HepG2 (cell line): ENCODE results near the gene ACAT2. TPM values are rescaled to one million over a fixed set of nuclear protein-coding genes. Genes with fewer than 3 reads are reported as not detected.
A peak's percentile ranks its signal among the peaks of the same experiment; 100 is the strongest.

Source experiments
- ESRRA ChIP-seq: sonication (generic); formaldehyde crosslinking; IDR thresholded peaks from 2 replicates; pipeline ENCODE4 v1.5.1; 2020; ENCODE audit warnings: mild to moderate bottlenecking, low read depth, missing genetic modification reagents
- ETV6 ChIP-seq: sonication (generic); formaldehyde crosslinking; conservative IDR thresholded peaks from 2 replicates; pipeline ENCODE4 v1.4.0; 2020; ENCODE audit warnings: missing genetic modification reagents
- HNF4A ChIP-seq: sonication (generic); formaldehyde crosslinking; IDR thresholded peaks from 2 replicates; pipeline ENCODE4 v1.4.0; 2020; ENCODE audit warnings: missing genetic modification reagents
- HOXA7 ChIP-seq: sonication (generic); formaldehyde crosslinking; IDR thresholded peaks from 2 replicates; pipeline ENCODE4 v1.8.1; 2022; ENCODE audit warnings: mild to moderate bottlenecking, missing genetic modification reagents, moderate library complexity
- HOXD1 ChIP-seq: sonication (generic); formaldehyde crosslinking; IDR thresholded peaks from 2 replicates; pipeline ENCODE4 v1.5.0; 2020; ENCODE audit warnings: missing genetic modification reagents
- JUN ChIP-seq: sonication (generic); formaldehyde crosslinking; IDR thresholded peaks from 2 replicates; pipeline ENCODE4 v1.4.0; 2020; ENCODE audit warnings: mild to moderate bottlenecking, missing genetic modification reagents
- SAFB2 ChIP-seq: sonication (generic); formaldehyde crosslinking; IDR thresholded peaks from 2 replicates; pipeline ENCODE4 v1.5.1; 2020; ENCODE audit warnings: missing genetic modification reagents, low read depth, mild to moderate bottlenecking, borderline replicate concordance
- SOX5 ChIP-seq: IDR thresholded peaks from 2 replicates; pipeline ENCODE4 v1.6.1; 2016; ENCODE audit warnings: borderline replicate concordance
- SP5 ChIP-seq: IDR thresholded peaks from 2 replicates; pipeline ENCODE4 v1.6.1; 2016; ENCODE audit warnings: low read depth, borderline replicate concordance
- U2AF1 ChIP-seq: fragments of 200-400 bp; formaldehyde crosslinking; optimal IDR thresholded peaks from 2 replicates; pipeline ENCODE3; 2017; ENCODE audit warnings: mild to moderate bottlenecking, low read depth, low read length
- ZNF30 ChIP-seq: sonication (generic); formaldehyde crosslinking; IDR thresholded peaks from 2 replicates; pipeline ENCODE4 v1.5.0; 2020; ENCODE audit warnings: mild to moderate bottlenecking, missing genetic modification reagents
- ZNF354B ChIP-seq: sonication (generic); formaldehyde crosslinking; IDR thresholded peaks from 2 replicates; pipeline ENCODE4 v1.8.0; 2022; ENCODE audit warnings: mild to moderate bottlenecking, missing genetic modification reagents
- ZNF598 ChIP-seq: sonication (generic); formaldehyde crosslinking; IDR thresholded peaks from 2 replicates; pipeline ENCODE4 v1.5.1; 2020; ENCODE audit warnings: mild to moderate bottlenecking, missing genetic modification reagents, borderline replicate concordance
- polyA plus RNA-seq, 8 experiments: library from polyadenylated mRNA; depleted of rRNA in 3 of 8; stranded (reverse) in 7 of 8; unstranded in 1 of 8; fragments of >200 nt; fragmentation: Illumina TruSeq in 4 of 8; extraction: Trizol in 4 of 8; gene quantifications; 2 replicates each; pipeline versions ENCODE4 v1.2.1 to v1.2.3, GENCODE V29; 2011 to 2016; ENCODE audit warnings: low read depth in 4 of 8, missing spikeins in 1 of 8, mixed read lengths in 1 of 8; ENCODE audit not compliant: insufficient read depth in 1 of 8
- total RNA-seq, 5 experiments: library from RNA; depleted of rRNA; stranded (reverse); fragments of >200 nt; fragmentation: Illumina TruSeq; extraction: Trizol; gene quantifications; 2 replicates each; pipeline ENCODE4 v1.2.3, GENCODE V29; 2016; ENCODE audit warnings: low read depth in 1 of 5
- TF ChIP-seq, protein P1 (sequence below): sonication (generic); formaldehyde crosslinking; IDR thresholded peaks from 2 replicates; pipeline ENCODE4 v1.8.0; 2022; ENCODE audit warnings: mild to moderate bottlenecking, missing genetic modification reagents, moderate library complexity
- TF ChIP-seq, protein P2 (sequence below): sonication (generic); formaldehyde crosslinking; IDR thresholded peaks from 2 replicates; pipeline ENCODE4 v1.8.0; 2022; ENCODE audit warnings: mild to moderate bottlenecking, missing genetic modification reagents; ENCODE audit not compliant: insufficient replicate concordance
- TF ChIP-seq, protein P3 (sequence below): sonication (generic); formaldehyde crosslinking; IDR thresholded peaks from 2 replicates; pipeline ENCODE4 v1.5.0; 2020; ENCODE audit warnings: mild to moderate bottlenecking, missing genetic modification reagents, borderline replicate concordance
- TF ChIP-seq, protein P4 (sequence below): sonication (generic); formaldehyde crosslinking; IDR thresholded peaks from 2 replicates; pipeline ENCODE4 v1.4.0; 2020; ENCODE audit warnings: missing genetic modification reagents
- TF ChIP-seq, protein P5 (sequence below): sonication (generic); formaldehyde crosslinking; IDR thresholded peaks from 2 replicates; pipeline ENCODE4 v1.4.0; 2020; ENCODE audit warnings: low read depth, mild to moderate bottlenecking, missing genetic modification reagents

ACAT2 gene
- total and polyA plus RNA-seq, 2 of the 13 experiments (the other 11 are each of a cell fraction or from before 2014, with no cell fraction given): 121 to 534 TPM

DNA sequence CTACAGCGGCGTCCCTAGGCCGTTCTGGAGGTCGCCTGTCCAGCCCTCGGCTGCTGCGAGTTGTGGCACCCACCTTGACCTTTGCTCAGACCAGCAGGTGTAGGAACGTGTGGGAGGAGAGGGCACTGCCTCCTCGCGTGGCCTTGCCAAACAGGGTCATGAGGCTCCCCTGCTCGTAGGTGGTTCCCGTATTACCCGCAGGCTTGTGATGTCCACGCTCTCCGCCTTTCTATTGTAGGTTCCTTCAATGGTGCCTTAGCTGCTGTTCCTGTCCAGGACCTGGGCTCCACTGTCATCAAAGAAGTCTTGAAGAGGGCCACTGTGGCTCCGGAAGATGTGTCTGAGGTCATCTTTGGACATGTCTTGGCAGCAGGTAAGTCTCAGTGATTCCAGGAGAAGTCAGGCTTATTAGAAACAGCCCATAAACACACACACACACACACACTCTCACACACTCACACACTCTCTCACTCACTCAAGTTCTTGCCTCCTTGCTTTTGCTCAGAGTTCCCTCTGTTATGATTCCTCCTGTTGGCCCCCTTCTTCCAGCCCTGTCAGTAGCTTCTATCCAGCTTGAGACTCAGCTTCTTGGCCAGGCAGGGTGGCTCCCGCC, 942 bp downstream of the ACAT2 start (continued):
- TF ChIP-seq, protein P1, sequence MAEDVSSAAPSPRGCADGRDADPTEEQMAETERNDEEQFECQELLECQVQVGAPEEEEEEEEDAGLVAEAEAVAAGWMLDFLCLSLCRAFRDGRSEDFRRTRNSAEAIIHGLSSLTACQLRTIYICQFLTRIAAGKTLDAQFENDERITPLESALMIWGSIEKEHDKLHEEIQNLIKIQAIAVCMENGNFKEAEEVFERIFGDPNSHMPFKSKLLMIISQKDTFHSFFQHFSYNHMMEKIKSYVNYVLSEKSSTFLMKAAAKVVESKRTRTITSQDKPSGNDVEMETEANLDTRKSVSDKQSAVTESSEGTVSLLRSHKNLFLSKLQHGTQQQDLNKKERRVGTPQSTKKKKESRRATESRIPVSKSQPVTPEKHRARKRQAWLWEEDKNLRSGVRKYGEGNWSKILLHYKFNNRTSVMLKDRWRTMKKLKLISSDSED (CRISPR knock-in tag): 0 out of 2 replicates have a peak, but pooled peaks have one; percentile 27
- peak; percentile 96 for TF ChIP-seq HNF4A
- TF ChIP-seq JUN (CRISPR knock-in tag): no peak; the same call in 1 of the 2 replicates
- TF ChIP-seq ZNF598 (CRISPR knock-in tag): peak; percentile 98
- peak; percentile 26 for TF ChIP-seq U2AF1
- TF ChIP-seq SP5 (CRISPR knock-in tag): peak; percentile 91
- TF ChIP-seq ETV6: 0 out of 2 replicates have a peak, but pooled peaks have one; percentile 37
- no peak for TF ChIP-seq ZNF354B (CRISPR knock-in tag)
- peak; percentile 97 for TF ChIP-seq ESRRA (CRISPR knock-in tag)
- TF ChIP-seq HOXA7 (CRISPR knock-in tag): no peak
- TF ChIP-seq, protein P2, sequence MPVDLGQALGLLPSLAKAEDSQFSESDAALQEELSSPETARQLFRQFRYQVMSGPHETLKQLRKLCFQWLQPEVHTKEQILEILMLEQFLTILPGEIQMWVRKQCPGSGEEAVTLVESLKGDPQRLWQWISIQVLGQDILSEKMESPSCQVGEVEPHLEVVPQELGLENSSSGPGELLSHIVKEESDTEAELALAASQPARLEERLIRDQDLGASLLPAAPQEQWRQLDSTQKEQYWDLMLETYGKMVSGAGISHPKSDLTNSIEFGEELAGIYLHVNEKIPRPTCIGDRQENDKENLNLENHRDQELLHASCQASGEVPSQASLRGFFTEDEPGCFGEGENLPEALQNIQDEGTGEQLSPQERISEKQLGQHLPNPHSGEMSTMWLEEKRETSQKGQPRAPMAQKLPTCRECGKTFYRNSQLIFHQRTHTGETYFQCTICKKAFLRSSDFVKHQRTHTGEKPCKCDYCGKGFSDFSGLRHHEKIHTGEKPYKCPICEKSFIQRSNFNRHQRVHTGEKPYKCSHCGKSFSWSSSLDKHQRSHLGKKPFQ (CRISPR knock-in tag): peak; percentile 40
- peak; percentile 65; the same call in 1 of the 2 replicates for TF ChIP-seq HOXD1 (CRISPR knock-in tag)
- TF ChIP-seq ZNF30 (CRISPR knock-in tag): no peak
- TF ChIP-seq, protein P3, sequence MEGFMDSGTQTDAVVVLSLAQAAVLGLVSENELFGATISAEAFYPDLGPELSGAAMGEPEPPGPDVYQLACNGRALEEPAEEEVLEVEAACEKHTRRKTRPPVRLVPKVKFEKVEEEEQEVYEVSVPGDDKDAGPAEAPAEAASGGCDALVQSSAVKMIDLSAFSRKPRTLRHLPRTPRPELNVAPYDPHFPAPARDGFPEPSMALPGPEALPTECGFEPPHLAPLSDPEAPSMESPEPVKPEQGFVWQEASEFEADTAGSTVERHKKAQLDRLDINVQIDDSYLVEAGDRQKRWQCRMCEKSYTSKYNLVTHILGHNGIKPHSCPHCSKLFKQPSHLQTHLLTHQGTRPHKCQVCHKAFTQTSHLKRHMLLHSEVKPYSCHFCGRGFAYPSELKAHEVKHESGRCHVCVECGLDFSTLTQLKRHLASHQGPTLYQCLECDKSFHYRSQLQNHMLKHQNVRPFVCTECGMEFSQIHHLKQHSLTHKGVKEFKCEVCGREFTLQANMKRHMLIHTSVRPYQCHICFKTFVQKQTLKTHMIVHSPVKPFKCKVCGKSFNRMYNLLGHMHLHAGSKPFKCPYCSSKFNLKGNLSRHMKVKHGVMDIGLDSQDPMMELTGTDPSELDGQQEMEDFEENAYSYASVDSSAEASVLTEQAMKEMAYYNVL (CRISPR knock-in tag): 0 out of 2 replicates have a peak, but pooled peaks have one; percentile 27
- TF ChIP-seq, protein P4, sequence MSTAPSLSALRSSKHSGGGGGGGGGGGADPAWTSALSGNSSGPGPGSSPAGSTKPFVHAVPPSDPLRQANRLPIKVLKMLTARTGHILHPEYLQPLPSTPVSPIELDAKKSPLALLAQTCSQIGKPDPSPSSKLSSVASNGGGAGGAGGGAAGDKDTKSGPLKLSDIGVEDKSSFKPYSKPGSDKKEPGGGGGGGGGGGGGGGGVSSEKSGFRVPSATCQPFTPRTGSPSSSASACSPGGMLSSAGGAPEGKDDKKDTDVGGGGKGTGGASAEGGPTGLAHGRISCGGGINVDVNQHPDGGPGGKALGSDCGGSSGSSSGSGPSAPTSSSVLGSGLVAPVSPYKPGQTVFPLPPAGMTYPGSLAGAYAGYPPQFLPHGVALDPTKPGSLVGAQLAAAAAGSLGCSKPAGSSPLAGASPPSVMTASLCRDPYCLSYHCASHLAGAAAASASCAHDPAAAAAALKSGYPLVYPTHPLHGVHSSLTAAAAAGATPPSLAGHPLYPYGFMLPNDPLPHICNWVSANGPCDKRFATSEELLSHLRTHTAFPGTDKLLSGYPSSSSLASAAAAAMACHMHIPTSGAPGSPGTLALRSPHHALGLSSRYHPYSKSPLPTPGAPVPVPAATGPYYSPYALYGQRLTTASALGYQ (CRISPR knock-in tag): 0 out of 2 replicates have a peak, but pooled peaks have one; percentile 9
- peak; percentile 50 for TF ChIP-seq SAFB2
- TF ChIP-seq, protein P5, sequence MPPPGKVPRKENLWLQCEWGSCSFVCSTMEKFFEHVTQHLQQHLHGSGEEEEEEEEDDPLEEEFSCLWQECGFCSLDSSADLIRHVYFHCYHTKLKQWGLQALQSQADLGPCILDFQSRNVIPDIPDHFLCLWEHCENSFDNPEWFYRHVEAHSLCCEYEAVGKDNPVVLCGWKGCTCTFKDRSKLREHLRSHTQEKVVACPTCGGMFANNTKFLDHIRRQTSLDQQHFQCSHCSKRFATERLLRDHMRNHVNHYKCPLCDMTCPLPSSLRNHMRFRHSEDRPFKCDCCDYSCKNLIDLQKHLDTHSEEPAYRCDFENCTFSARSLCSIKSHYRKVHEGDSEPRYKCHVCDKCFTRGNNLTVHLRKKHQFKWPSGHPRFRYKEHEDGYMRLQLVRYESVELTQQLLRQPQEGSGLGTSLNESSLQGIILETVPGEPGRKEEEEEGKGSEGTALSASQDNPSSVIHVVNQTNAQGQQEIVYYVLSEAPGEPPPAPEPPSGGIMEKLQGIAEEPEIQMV: 0 out of 2 replicates have a peak, but pooled peaks have one; percentile 22
- TF ChIP-seq SOX5 (CRISPR knock-in tag): peak; percentile 6; the same call in 1 of the 2 replicates
